ENCODE data around the gene ARL11.

Gene ARL11

DNA sequence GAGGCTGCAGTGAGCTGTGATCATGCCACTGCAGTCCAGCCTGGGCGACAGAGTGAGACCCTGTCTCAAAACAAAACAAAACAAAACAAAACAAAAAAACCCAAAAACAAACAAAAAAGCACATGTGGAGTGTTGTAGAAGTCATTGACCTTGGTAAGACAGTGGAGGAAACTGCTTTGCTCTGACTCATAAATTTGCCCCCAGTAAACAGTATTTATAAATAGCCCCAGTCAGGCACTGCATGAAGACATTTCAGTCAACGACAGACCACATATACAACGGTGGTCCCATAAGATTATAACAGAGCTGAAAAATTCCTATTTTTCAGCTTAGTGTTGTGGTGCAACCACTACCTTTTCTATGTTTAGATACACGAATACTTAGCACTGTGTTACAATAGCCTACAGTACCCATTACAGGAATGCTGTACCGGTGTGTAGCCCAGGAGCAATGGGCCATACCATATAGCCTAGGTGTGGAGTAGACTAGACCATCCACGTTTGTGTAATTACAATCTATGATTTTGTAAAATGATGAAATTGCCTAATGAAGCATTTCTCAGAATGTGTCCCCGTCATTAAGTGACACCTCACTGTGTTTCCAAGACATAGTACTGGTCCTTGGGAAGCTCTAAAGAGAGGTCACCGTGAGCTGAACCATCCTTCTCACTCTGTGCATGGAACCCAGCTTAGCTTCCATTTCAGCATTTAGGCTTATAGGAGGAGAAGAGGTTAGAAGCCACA is 1.1 kb downstream of the ARL11 start:
- DNase-seq (ENCODE audit: low read depth) = no peak
- no peak overlapping the region for H3K4me3 ChIP-seq (ENCODE audit: control insufficient read depth, low read depth, low read length)
- TF ChIP-seq CTCF (IDR thresholded peaks at IDR 0.05; ENCODE audit: control insufficient read depth, insufficient read depth, low read depth, low read length, missing control alignments) = no peak

DNA sequence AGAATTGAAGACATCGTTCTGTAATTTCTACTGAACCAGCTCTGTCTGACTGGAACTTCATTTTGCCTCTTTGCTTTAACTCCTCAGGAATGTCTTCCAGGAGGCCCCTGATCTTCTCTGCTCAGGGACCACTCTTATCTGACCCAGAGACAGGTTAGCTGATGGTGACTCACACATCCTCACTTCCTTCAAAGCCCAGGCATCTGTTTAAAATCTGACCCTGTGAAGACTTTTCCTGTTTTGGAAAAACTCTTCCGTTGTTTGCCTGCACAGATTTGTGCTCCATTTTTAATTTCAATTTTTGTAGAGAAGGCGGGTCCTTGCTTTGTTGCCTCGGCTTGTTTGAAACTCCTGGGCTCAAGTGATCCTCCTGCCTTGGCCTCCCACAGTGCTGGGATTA is 1.6 kb downstream of the ARL11 start:
- TF ChIP-seq CTCF (IDR thresholded peaks at IDR 0.05; ENCODE audit: control insufficient read depth, insufficient read depth, low read depth, low read length, missing control alignments) = no peak
- H3K4me3 ChIP-seq (ENCODE audit: control insufficient read depth, low read depth, low read length) = no peak overlapping the region
- DNase-seq (ENCODE audit: low read depth) = no peak

GRCh38 chr13:49630580-49630979 is 2.3 kb downstream of the ARL11 start:
- DNase-seq (ENCODE audit: low read depth) = no peak
- no peak overlapping the region for H3K4me3 ChIP-seq (ENCODE audit: control insufficient read depth, low read depth, low read length)
- TF ChIP-seq CTCF (IDR thresholded peaks at IDR 0.05; ENCODE audit: control insufficient read depth, insufficient read depth, low read depth, low read length, missing control alignments) = no peak

DNA sequence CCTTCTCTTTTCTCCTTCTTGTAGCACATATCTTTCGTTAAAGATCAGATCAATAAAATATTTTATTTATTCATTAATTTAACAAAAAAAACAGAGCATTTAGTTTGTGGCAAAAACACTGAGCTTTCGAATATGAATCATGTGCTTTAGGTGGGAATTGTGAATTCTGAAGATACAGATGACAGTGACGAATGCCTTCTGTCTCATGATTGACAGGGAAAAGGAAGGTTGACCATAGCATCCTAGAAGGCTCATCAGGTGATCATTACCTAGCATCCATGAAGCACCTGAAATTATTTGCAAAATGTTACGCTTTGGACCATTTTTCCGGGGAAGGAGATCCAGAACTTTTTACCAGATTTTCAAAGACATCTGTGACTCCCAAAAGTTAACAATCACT is 3.8 kb downstream of the ARL11 start:
- H3K4me3 ChIP-seq (ENCODE audit: control insufficient read depth, low read depth, low read length) = no peak overlapping the region
- no peak for DNase-seq (ENCODE audit: low read depth)
- no peak for TF ChIP-seq CTCF (IDR thresholded peaks at IDR 0.05; ENCODE audit: control insufficient read depth, insufficient read depth, low read depth, low read length, missing control alignments)

- no peak overlapping the region for H3K4me3 ChIP-seq (ENCODE audit: control insufficient read depth, low read depth, low read length)
- no peak for TF ChIP-seq CTCF (IDR thresholded peaks at IDR 0.05; ENCODE audit: control insufficient read depth, insufficient read depth, low read depth, low read length, missing control alignments)
Observed at GRCh38 chr13:49633710-49634109, 5.4 kb downstream of the ARL11 start.

GRCh38 chr13:49635599-49636433 is 7.5 kb downstream of the ARL11 start:
- no peak for DNase-seq (ENCODE audit: low read depth)
- TF ChIP-seq CTCF (IDR thresholded peaks at IDR 0.05; ENCODE audit: control insufficient read depth, insufficient read depth, low read depth, low read length, missing control alignments) = no peak
- no peak overlapping the region for H3K4me3 ChIP-seq (ENCODE audit: control insufficient read depth, low read depth, low read length)

More at GRCh38 chr13:49633710-49634109, 5.4 kb downstream of the ARL11 start:
- no peak for DNase-seq (ENCODE audit: low read depth)
